GM19025 (cell line): ENCODE data around the gene HERPUD2.
"Not testable (repeated sequence)": the region's sequence is repeated elsewhere in the genome, so short reads cannot be mapped to it uniquely, and the experiment has no call there.

Experiments used
- ATAC-seq: cut with Tn5 transposase; IDR thresholded peaks from one replicate; pipeline ENCODE4 v1.9.1; 2021; ENCODE audit warnings: mild to moderate bottlenecking, low read depth, moderate library complexity; ENCODE audit not compliant: unreplicated experiment

HERPUD2 gene

DNA sequence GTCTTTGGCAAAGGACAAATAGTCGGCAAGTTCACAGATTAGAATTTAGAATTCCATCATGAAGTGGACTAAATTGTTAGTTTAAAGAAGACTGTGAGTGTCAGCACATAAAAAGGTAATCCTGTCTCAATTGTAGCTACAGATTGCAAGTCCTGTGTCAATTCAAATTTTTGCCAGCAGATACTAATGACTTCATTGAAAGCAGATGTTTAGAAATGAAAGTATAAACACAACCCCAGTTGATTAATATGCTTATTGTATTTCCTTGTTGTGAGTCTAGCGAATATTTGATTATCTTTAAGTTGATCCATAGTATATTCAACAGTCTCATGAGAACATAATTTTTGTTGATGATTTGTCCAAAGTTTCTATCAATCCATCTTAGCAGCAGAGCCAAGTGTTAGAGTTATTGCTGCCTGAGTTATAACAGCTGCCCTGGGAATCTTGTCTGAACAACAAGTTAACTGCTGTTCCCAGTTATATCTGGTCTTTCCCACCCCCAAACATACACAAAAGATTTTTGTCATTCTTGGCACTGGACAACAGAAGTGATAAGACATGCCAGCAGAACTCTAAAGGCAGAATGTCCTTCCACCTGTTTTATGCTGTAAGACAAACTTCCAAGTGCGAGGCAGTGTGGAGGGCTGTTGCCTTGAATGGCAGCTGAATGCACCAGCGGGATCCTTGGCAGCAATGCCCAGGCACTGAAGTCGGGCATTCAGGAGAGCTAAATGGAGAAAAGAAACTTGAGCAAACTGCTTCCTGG is 21.3 kb upstream of the HERPUD2 start:
- no peak for ATAC-seq

DNA sequence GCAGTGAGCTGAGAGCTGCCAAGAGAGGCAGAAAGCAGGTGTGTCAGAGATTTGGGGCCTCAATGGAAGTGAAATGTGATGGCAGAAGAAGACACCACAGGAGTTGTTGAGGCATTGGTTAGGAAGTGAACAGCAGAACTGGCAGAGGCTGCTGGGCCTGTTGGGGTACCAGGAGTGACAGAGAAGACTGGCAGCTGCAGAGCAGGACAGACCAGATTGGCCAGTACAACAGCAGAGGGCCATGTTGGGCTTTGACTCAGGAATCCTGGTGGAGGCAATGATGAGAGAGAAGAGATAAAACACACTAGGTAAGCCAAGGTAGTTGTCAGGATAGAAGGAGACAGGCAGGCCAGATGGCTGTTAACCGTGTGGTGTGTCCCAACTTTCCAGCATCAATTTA is 19.9 kb upstream of the HERPUD2 start:
- no peak for ATAC-seq

DNA sequence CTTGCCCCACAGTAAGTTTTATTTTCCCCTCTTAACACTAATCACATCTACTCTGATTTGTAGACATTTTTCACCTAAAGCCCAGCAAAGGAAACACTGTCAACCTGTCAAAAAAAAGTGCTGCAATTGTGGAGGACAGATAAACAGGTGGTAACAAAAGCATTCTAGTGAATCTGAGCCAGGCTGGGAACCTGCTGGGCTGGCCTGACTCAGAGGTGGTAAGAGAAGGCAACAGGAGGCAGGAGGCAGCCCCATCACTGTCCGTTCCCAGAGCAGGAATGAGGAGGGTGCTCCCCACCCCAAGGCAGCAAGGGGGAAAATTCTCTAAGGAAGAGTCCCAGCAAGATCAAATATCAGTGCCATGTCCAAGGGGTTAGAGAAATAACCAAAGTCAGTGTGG is 19.5 kb upstream of the HERPUD2 start:
- ATAC-seq = no peak

DNA sequence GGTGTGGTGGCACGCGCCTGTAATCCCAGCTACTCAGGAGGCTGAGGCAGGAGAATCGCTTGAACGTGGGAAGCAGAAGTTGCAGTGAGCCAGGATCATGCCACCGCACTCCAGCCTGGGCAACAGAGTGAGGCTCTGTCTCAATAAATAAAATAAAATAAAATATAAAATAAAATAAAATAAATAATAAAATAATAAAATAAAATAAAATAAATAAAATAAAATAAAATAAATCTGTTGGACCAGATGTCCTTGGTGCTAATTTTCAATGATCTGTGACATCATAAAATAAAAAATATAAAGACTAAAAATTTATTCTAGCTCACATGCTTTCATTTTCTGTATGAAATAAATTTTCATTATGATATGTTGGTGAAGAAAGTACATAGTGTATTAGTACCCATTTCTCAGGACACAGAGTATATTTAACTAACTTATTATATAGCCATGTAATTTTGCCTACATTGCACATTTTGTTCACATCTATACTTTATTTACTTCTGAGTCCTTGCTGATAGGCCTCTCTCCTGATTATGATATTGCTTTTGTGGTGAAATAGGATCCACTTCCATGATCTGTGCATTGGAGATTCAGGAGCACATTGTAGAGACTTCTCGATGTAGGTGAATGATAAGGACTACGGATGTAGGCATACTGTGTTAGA is 17.8 kb upstream of the HERPUD2 start:
- no peak for ATAC-seq

GRCh38 chr7:35707422-35707821 is 12.5 kb upstream of the HERPUD2 start:
- ATAC-seq = no peak

GRCh38 chr7:35705932-35706461 is 11.1 kb upstream of the HERPUD2 start:
- no peak for ATAC-seq

DNA sequence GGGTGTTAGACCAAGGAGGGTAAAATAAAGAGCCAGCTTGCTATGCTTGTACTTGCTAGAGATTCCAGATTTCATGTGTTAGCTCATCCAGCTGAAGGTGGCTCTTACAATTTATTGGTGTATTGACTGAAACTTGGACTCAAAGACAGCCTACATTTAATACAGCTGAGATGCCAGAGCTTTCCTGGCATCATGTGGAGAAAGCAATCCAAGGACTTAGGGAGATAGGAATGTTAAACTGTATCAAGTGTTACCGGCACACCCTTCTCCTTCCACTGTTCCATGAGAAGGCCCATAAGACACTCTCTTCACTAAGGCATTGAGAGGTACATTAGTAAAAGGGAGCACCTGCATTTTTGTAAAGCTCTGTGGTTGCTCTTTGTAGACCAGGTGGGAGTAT is 9.3 kb upstream of the HERPUD2 start:
- no peak for ATAC-seq

GRCh38 chr7:35702541-35702940 is 7.6 kb upstream of the HERPUD2 start:
- ATAC-seq = no peak

- ATAC-seq = no peak
These were observed 6.5 kb upstream of the HERPUD2 start for GRCh38 chr7:35701287-35701900.

GRCh38 chr7:35700865-35701264 is 5.9 kb upstream of the HERPUD2 start:
- ATAC-seq = no peak

DNA sequence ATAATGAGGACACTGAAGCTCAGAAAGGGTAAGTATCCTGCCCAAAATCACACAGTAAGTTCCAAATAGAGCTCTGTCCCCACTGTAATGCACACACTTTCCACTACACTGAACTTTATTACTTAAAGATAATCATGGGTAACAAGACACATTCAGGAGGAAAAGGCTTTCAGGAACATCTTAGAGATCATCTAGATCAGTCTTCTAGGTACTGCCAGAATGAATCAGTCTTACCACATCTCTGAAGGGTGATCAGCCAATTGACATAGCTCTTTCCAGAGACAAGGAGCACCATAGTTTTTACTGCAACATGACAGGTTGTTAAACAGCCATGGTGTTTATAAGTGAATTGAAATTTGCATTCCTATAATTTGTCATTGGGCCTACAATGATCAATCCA is 5.4 kb upstream of the HERPUD2 start:
- ATAC-seq = no peak

- no peak for ATAC-seq
These were observed 4.9 kb upstream of the HERPUD2 start for GRCh38 chr7:35699796-35700305.

DNA sequence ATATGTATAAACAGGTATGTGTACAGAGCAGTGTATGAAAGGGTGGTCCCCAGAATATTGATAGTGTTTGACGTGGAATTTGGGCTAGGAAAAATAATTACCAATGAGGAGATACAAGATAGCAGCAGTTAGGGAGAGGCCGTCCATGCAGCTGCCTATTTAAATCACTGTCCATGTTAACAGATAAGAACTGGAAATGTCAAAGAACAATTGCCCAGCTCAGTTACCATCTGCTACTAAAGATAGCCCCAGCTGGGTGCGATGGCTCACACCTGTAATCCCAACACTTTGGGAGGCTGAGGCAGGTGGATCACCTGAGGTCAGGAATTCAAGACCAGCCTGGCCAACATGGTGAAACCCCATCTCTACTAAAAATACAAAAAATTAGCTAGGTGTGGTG is 3.4 kb upstream of the HERPUD2 start:
- ATAC-seq = not testable (repeated sequence)

- no peak for ATAC-seq
These were observed 2.7 kb upstream of the HERPUD2 start for GRCh38 chr7:35697414-35698175.

DNA sequence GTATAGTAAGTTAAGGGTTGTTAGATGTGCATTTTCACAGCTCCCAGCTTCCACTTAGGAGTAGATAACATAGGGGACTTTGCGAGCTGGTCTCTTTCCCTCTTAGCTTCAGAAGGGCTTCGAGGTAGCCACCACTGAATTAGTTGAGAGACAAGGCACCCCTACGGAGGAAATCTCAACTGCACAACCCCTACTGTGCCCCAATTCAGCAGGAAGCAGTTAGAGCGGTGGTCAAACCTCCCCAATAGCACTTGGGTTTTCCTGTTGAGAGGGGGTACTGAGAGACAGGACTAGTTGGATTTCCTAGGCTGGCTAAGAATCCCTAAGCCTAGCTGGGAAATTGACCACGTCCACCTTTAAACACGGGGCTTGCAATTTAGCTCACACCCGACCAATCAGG is 1.1 kb upstream of the HERPUD2 start:
- ATAC-seq = no peak

- no peak for ATAC-seq
These were observed 527 bp upstream of the HERPUD2 start for GRCh38 chr7:35695473-35695850.

DNA sequence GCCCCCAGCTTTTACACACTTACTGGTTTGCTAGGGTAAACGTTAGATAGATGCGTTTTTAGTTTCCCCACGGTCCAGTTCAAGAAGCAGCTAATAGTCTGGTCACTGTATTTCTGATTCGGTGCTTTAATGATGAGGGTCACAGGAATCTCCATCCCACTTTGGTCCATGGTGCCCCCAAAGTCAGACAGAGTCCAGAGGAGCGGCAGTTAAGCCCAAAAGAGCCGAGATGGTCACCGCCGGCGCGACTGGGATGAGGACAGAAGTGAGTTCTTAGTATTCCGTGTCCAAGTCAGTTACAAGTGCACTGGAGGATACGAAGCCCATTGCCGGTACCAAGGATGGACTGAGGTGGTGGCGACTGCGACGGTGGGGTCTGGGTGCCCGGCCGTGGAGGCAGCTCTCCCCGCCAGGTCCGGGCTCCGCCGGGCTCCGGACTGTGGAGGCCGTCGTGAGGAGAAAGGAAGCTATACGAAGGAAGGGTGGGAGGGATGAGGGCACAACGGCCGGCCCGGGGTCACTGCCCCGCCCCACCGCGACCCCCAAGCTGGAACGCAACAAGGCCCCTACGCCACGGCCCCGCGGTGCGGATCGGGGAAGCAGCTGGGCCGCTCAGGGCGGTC is 663 bp downstream of the HERPUD2 start:
- ATAC-seq = peak; percentile 5

- no peak for ATAC-seq
These were observed 3.1 kb downstream of the HERPUD2 start for GRCh38 chr7:35691827-35692307.

DNA sequence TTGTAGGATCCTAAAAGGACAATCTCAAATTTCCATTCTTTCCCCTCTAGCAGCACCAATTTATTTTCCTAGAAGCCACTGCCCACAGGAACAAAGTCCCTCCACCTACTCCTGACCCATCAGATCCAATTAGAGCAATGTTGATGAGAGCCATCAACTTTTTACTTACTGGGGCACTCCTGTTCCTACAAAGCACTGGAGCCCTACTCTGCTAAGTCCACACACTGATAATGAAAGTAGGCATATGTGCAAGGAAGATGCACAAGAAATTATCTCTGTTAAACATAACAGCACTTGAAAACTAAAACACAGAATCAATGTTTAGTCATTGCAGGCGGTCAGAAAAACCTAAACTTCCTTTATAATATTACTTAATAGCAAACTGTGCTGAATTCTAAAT is 3.6 kb downstream of the HERPUD2 start:
- no peak for ATAC-seq

DNA sequence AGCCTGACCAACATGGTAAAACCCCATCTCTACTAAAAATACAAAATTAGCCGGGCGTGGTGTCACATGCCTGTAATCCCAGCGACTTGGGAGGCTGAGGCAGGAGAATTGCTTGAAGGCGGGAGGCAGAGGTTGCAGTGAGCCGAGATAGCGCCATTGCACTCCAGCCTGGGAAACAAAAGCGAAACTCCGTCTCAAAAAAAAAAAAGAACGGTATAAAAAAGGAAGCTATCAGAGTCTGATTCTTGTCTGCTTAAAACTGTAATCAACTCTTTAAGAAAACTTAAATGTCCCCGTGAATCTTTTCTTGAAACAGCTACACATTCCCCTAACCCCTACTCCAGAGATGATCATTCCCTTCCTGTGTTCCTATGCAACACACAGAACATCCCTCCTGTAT is 4.3 kb downstream of the HERPUD2 start:
- ATAC-seq = not testable (repeated sequence)
